GM12878 (cell line): ENCODE results near the gene PRSS27. TPM values are rescaled to one million over a fixed set of nuclear protein-coding genes. Genes with fewer than 3 reads are reported as not detected.
A peak's percentile ranks its signal among the peaks of the same experiment; 100 is the strongest.

ENCODE experiments used
- ATAC-seq: fragments of 200-7000 bp; cut with Tn5 transposase; 3 replicates; pipeline ENCODE4 v1.9.1; 2020; ENCODE audit warnings: mild to moderate bottlenecking, moderate library complexity
- BruUV-seq: library from RNA; stranded (reverse); fragments of 400-500 nt; replicated peaks from 2 replicates; lab custom pipeline; 2021; lab: Mats Ljungman, UMichigan
- CTCF ChIA-PET: fragments of 300-600 bp; sonication (Branson Sonifier 250); formaldehyde crosslinking; extraction: SDS; loops from one replicate; lab custom pipeline; 2021; ENCODE audit warnings: inconsistent platforms; lab: Yijun Ruan, JAX
- POLR2A ChIA-PET: fragments of 350-600 bp; formaldehyde crosslinking; extraction: SDS; loops from one replicate; lab custom pipeline; 2021; ENCODE audit warnings: inconsistent platforms; lab: Charles Lee
- RAD21 ChIA-PET: fragments of 300-600 bp; sonication (Branson Sonifier 250); formaldehyde crosslinking; loops from one replicate; lab custom pipeline; 2023; ENCODE audit warnings: antibody characterized with exemption; ENCODE audit not compliant: unreplicated experiment; lab: Charles Lee
- SMC1A ChIA-PET: fragments of 300-600 bp; sonication (Branson Sonifier 250); formaldehyde crosslinking; loops from one replicate; lab custom pipeline; 2023; ENCODE audit not compliant: unreplicated experiment, uncharacterized antibody; lab: Charles Lee
- DNase-seq: peaks from one replicate; pipeline ENCODE4 v3.0.0-alpha.2; 2011; ENCODE audit warnings: low read depth, low spot score
- FAIRE-seq: peaks from 3 replicates; lab custom pipeline; 2011; peaks lifted over from hg19 to GRCh38; lab: Jason Lieb, UNC
- H2AFZ ChIP-seq: 2 replicates; pipeline ENCODE4 v1.6.0; 2011; ENCODE audit warnings: low read depth, low read length, control low read depth; ENCODE audit not compliant: control insufficient read depth
- H3K27ac ChIP-seq: 2 replicates; pipeline ENCODE4 v1.5.1; 2011; ENCODE audit warnings: control low read depth; ENCODE audit not compliant: control insufficient read depth, insufficient read depth
- H3K27me3 ChIP-seq, 2 experiments: replicated peaks in 1 of 2; 2 replicates each; pipeline versions ENCODE4 v1.6.0 to v1.6.1; 2011; ENCODE audit warnings: low read length in 1 of 2; ENCODE audit not compliant: control insufficient read depth in 2 of 2, insufficient read depth in 2 of 2
- H3K36me3 ChIP-seq, 2 experiments: 2 replicates each; pipeline ENCODE4 v1.5.1; 2011; ENCODE audit warnings: low read length in 1 of 2; ENCODE audit not compliant: control insufficient read depth in 2 of 2, insufficient read depth in 2 of 2
- H3K4me1 ChIP-seq: 2 replicates; pipeline ENCODE4 v1.6.1; 2011; ENCODE audit warnings: mild to moderate bottlenecking, low read length, moderate library complexity, mixed read lengths; ENCODE audit not compliant: control insufficient read depth, insufficient read depth
- H3K4me2 ChIP-seq: 2 replicates; pipeline ENCODE4 v1.6.0; 2011; ENCODE audit warnings: control low read depth; ENCODE audit not compliant: control insufficient read depth, insufficient read depth
- H3K4me3 ChIP-seq: fragments of 200-600 bp; sonication (generic); 2 replicates; pipeline ENCODE4 v1.5.1; 2016
- H3K79me2 ChIP-seq: 2 replicates; pipeline ENCODE4 v1.6.0; 2011; ENCODE audit warnings: low read length; ENCODE audit not compliant: control insufficient read depth, insufficient read depth
- H3K9ac ChIP-seq: 2 replicates; pipeline ENCODE4 v1.8.0; 2011; ENCODE audit warnings: low read length, control low read depth, mixed read lengths; ENCODE audit not compliant: control insufficient read depth, insufficient read depth
- H3K9me3 ChIP-seq: replicated peaks from 3 replicates; pipeline ENCODE4 v1.5.1; 2011; ENCODE audit warnings: mild to moderate bottlenecking, low read length; ENCODE audit not compliant: control insufficient read depth, insufficient read depth
- H4K20me1 ChIP-seq: 2 replicates; pipeline ENCODE4 v1.6.0; 2011; ENCODE audit not compliant: control insufficient read depth, insufficient read depth
- MTA2 ChIP-seq: fragments of 450-650 bp; IDR thresholded peaks from 2 replicates; pipeline ENCODE4 v1.6.1; 2016; ENCODE audit warnings: low read depth, mild to moderate bottlenecking, moderate library complexity
- PML ChIP-seq: IDR thresholded peaks from 2 replicates; pipeline ENCODE4 v1.6.1; 2012; ENCODE audit warnings: low read length, inconsistent platforms
- POLR2A ChIP-seq: IDR thresholded peaks from 2 replicates; pipeline ENCODE4 v1.6.1; 2011; ENCODE audit warnings: low read depth, mild to moderate bottlenecking, low read length
- TARDBP ChIP-seq: IDR thresholded peaks from 2 replicates; pipeline ENCODE4 v1.6.1; 2016; ENCODE audit warnings: borderline replicate concordance
- YY1 ChIP-seq: IDR thresholded peaks from 2 replicates; pipeline ENCODE4 v1.6.1; 2011; ENCODE audit warnings: low read depth, mild to moderate bottlenecking, low read length
- ZBTB33 ChIP-seq: fragments of 450-650 bp; IDR thresholded peaks from 2 replicates; pipeline ENCODE4 v1.6.1; 2017; ENCODE audit warnings: mild to moderate bottlenecking
- WGBS: methylation state at CpG from one replicate; pipeline ENCODE4 v1.1.6; 2016; ENCODE audit warnings: low lambda C conversion rate; ENCODE audit not compliant: insufficient replicate concordance, insufficient coverage; ENCODE audit errors: missing lambda C conversion rate; 5-methylcytosine and 5-hydroxymethylcytosine counted together
- in situ Hi-C: fragments of 300-500 bp; cut with MboI; formaldehyde crosslinking; loops from 9 replicates; pipeline ENCODE4 v1.14.3; 2018; ENCODE audit warnings: mixed read lengths
- intact Hi-C: fragments of 100-400 bp; cut with micrococcal nuclease; formaldehyde crosslinking; loops from one replicate; pipeline ENCODE4 v1.14.2; 2022; ENCODE audit not compliant: unreplicated experiment
- polyA plus RNA-seq, 11 experiments: library from polyadenylated mRNA; depleted of rRNA in 4 of 11; unstranded in 6 of 11; stranded (reverse) in 5 of 11; fragments of >200 nt; fragmentation: Nextera tagmentation in 4 of 11; fragmentation: Illumina TruSeq in 1 of 11; extraction: Ambion mirVana in 4 of 11; extraction: Trizol in 1 of 11; gene quantifications; 1 replicate in 1 of 11; 2 replicates in 10 of 11; pipeline versions ENCODE4 v1.2.1 to v1.2.3, GENCODE V29; 2011 to 2016; ENCODE audit warnings: inconsistent platforms in 2 of 11, missing spikeins in 2 of 11, low read depth in 1 of 11
- total RNA-seq, 4 experiments: library from RNA; depleted of rRNA in 3 of 4; stranded (reverse); fragments of >200 nt in 3 of 4; fragmentation: Illumina TruSeq in 1 of 4; extraction: Trizol in 1 of 4; gene quantifications; 2 replicates each; pipeline versions ENCODE4 v1.2.1 to v1.2.3, GENCODE V29; 2013 to 2021

PRSS27 gene
- total and polyA plus RNA-seq, 10 of the 15 experiments (the other 5 are each of a cell fraction or from before 2014, with no cell fraction given): 0.18 to 1.8 (median 0.51) TPM; not detected in 2

GRCh38 chr16:2707368-2708289 lies 12.4 kb downstream of the PRSS27 start:
- Histone ChIP-seq H3K9me3 (no peaks in the 10 kb centered on the region), H4K20me1 (no peaks in the 10 kb centered on the region), H2AFZ (no peak overlapping the region), H3K27me3 (no peaks in the 10 kb centered on the region), H3K4me2 (no peak overlapping the region), H3K9ac (no peak overlapping the region), H3K4me1 (no peaks in the 10 kb centered on the region), H3K27ac (no peak overlapping the region), H3K4me3 (no peak overlapping the region), H3K36me3 (peaks cover 12 to 29% of the 10 kb centered on the region in 2 experiments), H3K79me2 (no peaks in the 10 kb centered on the region)
- DNase-seq (no peak), FAIRE-seq (no peak), ATAC-seq (no peak)
- SMC1A ChIA-PET: no interaction called here
- in situ Hi-C loops: no loop called here
- intact Hi-C loops: no loop called here
- TF ChIP-seq MTA2 (no peak), POLR2A (0 out of 2 replicates have a peak, but pooled peaks have one; percentile 30), TARDBP (no peak), YY1 (no peak), PML (no peak)
- POLR2A ChIA-PET: no interaction called here
- RAD21 ChIA-PET: no interaction called here
- BruUV-seq: TSS peak; percentile 55
- 98% methylated on average over 51 of the region's 51 CpGs for WGBS
- CTCF ChIA-PET: no interaction called here

GRCh38 chr16:2706611-2707311 lies 13.3 kb downstream of the PRSS27 start:
- Histone ChIP-seq H3K4me1 (no peaks in the 10 kb centered on the region), H3K9ac (no peak overlapping the region), H3K27ac (no peak overlapping the region), H3K79me2 (no peaks in the 10 kb centered on the region), H3K4me3 (no peak overlapping the region), H3K9me3 (no peaks in the 10 kb centered on the region), H3K4me2 (no peak overlapping the region), H2AFZ (no peak overlapping the region), H4K20me1 (no peaks in the 10 kb centered on the region), H3K27me3 (no peaks in the 10 kb centered on the region), H3K36me3 (peaks cover 12 to 36% of the 10 kb centered on the region in 2 experiments)
- 96% methylated on average over 15 of the region's 22 CpGs for WGBS
- no peak for TF ChIP-seq ZBTB33
- ATAC-seq (no peak), FAIRE-seq (no peak), DNase-seq (no peak)
- intact Hi-C loops: no loop called here
- in situ Hi-C loops: no loop called here
- ChIA-PET POLR2A (no interaction called here), RAD21 (no interaction called here), SMC1A (no interaction called here), CTCF (no interaction called here)
- BruUV-seq: no TSS peak
